D721Med (cell line): Measurements from ENCODE around the gene ZNF462.

Experiments
- DNase-seq: peaks from one replicate; pipeline ENCODE4 v3.0.0; 2011; ENCODE audit warnings: low spot score; ENCODE audit not compliant: insufficient read length
- FAIRE-seq: peaks from 2 replicates; lab custom pipeline; 2011; peaks lifted over from hg19 to GRCh38; lab: Jason Lieb, UNC
- CTCF ChIP-seq: IDR thresholded peaks from 2 replicates; pipeline ENCODE4 v1.5.1; 2012; ENCODE audit warnings: mild to moderate bottlenecking, control low read depth; ENCODE audit not compliant: insufficient read depth; ENCODE audit errors: missing control alignments

ZNF462 gene

GRCh38 chr9:106857811-106858470 is 5.0 kb upstream of the ZNF462 start:
- no peak for TF ChIP-seq CTCF
- FAIRE-seq = peak; percentile 73
- DNase-seq = no peak

GRCh38 chr9:106859957-106860720 is 2.8 kb upstream of the ZNF462 start:
- no peak for TF ChIP-seq CTCF
- DNase-seq = no peak
- no peak for FAIRE-seq

- no peak for TF ChIP-seq CTCF
- DNase-seq = no peak
- no peak for FAIRE-seq
Measured at GRCh38 chr9:106860721-106861639, 2.0 kb upstream of the ZNF462 start.

GRCh38 chr9:106861640-106862109 is 1.3 kb upstream of the ZNF462 start:
- FAIRE-seq (no peak), DNase-seq (no peak)
- TF ChIP-seq CTCF = no peak

GRCh38 chr9:106862110-106862820 is 701 bp upstream of the ZNF462 start:
- DNase-seq (no peak), FAIRE-seq (no peak)
- no peak for TF ChIP-seq CTCF

GRCh38 chr9:106864373-106865143 is 1.6 kb downstream of the ZNF462 start:
- FAIRE-seq (no peak), DNase-seq (no peak)
- no peak for TF ChIP-seq CTCF
